Effector memory CD8-positive, alpha-beta T cell (primary cell): ENCODE results near the gene MINDY3.

ENCODE experiments used
- ATAC-seq: fragments of 150-1000 bp; cut with Tn5 transposase; replicated peaks from 2 replicates; pipeline ENCODE4 v1.10.0; 2021; ENCODE audit warnings: mild to moderate bottlenecking, moderate library complexity
- DNase-seq, 3 experiments: peaks; one replicate each; pipeline ENCODE4 v3.0.0; 2021
- H3K27ac Mint-ChIP-seq, 2 donors: one replicate each; pipeline ENCODE4 v1.8.0; 2022; ENCODE audit warnings: mild to moderate bottlenecking in 2 of 2, mixed read lengths in 2 of 2, moderate library complexity in 2 of 2
- H3K27me3 Mint-ChIP-seq, 2 donors: one replicate each; pipeline ENCODE4 v1.8.0; 2022; ENCODE audit warnings: mixed read lengths in 2 of 2
- H3K36me3 Mint-ChIP-seq: one replicate; pipeline ENCODE4 v1.8.0; 2022; ENCODE audit warnings: mild to moderate bottlenecking, moderate library complexity, mixed read lengths; ENCODE audit not compliant: insufficient read depth
- H3K4me1 Mint-ChIP-seq, 2 donors: one replicate each; pipeline ENCODE4 v1.8.0; 2022; ENCODE audit warnings: low read depth in 2 of 2, mixed read lengths in 2 of 2
- H3K4me3 Mint-ChIP-seq, 2 donors: one replicate each; pipeline ENCODE4 v1.8.0; 2022; ENCODE audit warnings: mild to moderate bottlenecking in 2 of 2, mixed read lengths in 2 of 2, moderate library complexity in 2 of 2
- H3K9me3 Mint-ChIP-seq, 2 donors: one replicate each; pipeline ENCODE4 v1.8.0; 2022; ENCODE audit warnings: mixed read lengths in 2 of 2

MINDY3 gene

GRCh38 chr10:15815242-15815885 is 44.9 kb downstream of the MINDY3 start:
- no peaks in the 10 kb centered on the region for H3K9me3 Mint-ChIP-seq
- H3K36me3 Mint-ChIP-seq = peaks cover 22% of the 10 kb centered on the region
- no peak overlapping the region for H3K4me3 Mint-ChIP-seq
- peaks cover 2 to 16% of the 10 kb centered on the region in 2 donors for H3K4me1 Mint-ChIP-seq
- DNase-seq (no peak), ATAC-seq (no peak)
- no peaks in the 10 kb centered on the region for H3K27me3 Mint-ChIP-seq
- H3K27ac Mint-ChIP-seq = peak overlapping the region in 1 of 2 donors; percentile 25

DNA sequence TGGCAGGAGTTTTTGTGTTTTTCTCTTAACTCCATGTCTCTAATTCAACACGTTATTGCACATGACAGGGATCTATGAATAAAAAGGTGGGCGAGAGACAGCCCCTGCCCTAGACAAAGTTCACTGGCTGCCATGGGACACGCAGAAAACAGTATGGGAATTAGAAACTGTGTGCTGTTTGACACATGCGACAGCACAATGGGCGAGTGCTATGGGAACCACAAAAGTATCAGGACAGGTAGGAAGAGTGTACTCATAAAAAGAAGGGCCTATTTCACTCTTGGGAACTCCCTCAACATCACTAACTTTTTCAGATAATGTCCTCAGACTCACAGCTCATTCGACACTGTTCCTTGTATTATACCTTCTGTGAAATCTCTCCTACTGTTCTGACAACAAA is 45.7 kb downstream of the MINDY3 start:
- DNase-seq = no peak
- no peak overlapping the region for H3K27ac Mint-ChIP-seq
- no peak for ATAC-seq
- H3K36me3 Mint-ChIP-seq = peaks cover 24% of the 10 kb centered on the region
- H3K4me1 Mint-ChIP-seq = peaks cover 2 to 16% of the 10 kb centered on the region in 2 donors
- no peaks in the 10 kb centered on the region for H3K9me3 Mint-ChIP-seq
- no peaks in the 10 kb centered on the region for H3K27me3 Mint-ChIP-seq
- no peak overlapping the region for H3K4me3 Mint-ChIP-seq

GRCh38 chr10:15813415-15813814 is 46.9 kb downstream of the MINDY3 start:
- ATAC-seq (no peak), DNase-seq (no peak)
- H3K9me3 Mint-ChIP-seq = no peaks in the 10 kb centered on the region
- no peak overlapping the region for H3K4me3 Mint-ChIP-seq
- H3K27me3 Mint-ChIP-seq = no peaks in the 10 kb centered on the region
- H3K27ac Mint-ChIP-seq = no peak overlapping the region
- H3K36me3 Mint-ChIP-seq = peaks cover 24% of the 10 kb centered on the region
- H3K4me1 Mint-ChIP-seq = peaks cover 0 to 14% of the 10 kb centered on the region in 2 donors

DNA sequence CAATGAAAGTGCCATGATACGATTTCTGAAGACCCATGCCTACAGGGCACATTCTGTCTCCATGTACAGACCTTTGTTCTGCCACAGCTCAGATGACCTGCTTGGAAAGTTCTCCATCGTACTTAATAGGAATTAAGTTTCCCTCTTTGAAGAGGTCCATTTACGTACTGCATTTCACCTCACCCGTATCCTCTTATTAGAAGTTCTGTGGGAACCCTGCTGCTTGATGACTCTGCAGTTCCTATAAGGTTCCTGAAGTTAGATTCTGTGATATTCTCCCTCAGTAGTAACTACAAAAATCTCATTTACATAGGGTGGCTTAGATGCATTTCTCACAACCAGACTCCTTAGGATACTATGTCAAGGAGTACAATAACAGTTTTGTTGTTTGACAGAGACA is 50.9 kb downstream of the MINDY3 start:
- DNase-seq (no peak), ATAC-seq (no peak)
- H3K9me3 Mint-ChIP-seq = no peaks in the 10 kb centered on the region
- H3K4me1 Mint-ChIP-seq = peaks cover 0 to 9% of the 10 kb centered on the region in 2 donors
- H3K36me3 Mint-ChIP-seq = peaks cover 8% of the 10 kb centered on the region
- no peak overlapping the region for H3K4me3 Mint-ChIP-seq
- H3K27me3 Mint-ChIP-seq = no peaks in the 10 kb centered on the region
- H3K27ac Mint-ChIP-seq = no peak overlapping the region

GRCh38 chr10:15808204-15808797 is 52.0 kb downstream of the MINDY3 start:
- ATAC-seq = no peak
- Mint-ChIP-seq H3K4me3 (no peak overlapping the region), H3K36me3 (peaks cover 4% of the 10 kb centered on the region)

GRCh38 chr10:15805395-15806058 is 54.8 kb downstream of the MINDY3 start:
- Mint-ChIP-seq H3K27me3 (no peaks in the 10 kb centered on the region), H3K4me3 (no peak overlapping the region), H3K27ac (peak overlapping the region in 1 of 2 donors; percentile 35), H3K4me1 (peaks cover 0 to 9% of the 10 kb centered on the region in 2 donors), H3K36me3 (peaks cover 7% of the 10 kb centered on the region), H3K9me3 (no peaks in the 10 kb centered on the region)
- ATAC-seq (no peak), DNase-seq (no peak)

More at GRCh38 chr10:15808204-15808797, 52.0 kb downstream of the MINDY3 start:
- H3K9me3 Mint-ChIP-seq = no peaks in the 10 kb centered on the region
- H3K4me1 Mint-ChIP-seq = peaks cover 0 to 9% of the 10 kb centered on the region in 2 donors
- H3K27me3 Mint-ChIP-seq = no peaks in the 10 kb centered on the region
- DNase-seq = no peak
- no peak overlapping the region for H3K27ac Mint-ChIP-seq

DNA sequence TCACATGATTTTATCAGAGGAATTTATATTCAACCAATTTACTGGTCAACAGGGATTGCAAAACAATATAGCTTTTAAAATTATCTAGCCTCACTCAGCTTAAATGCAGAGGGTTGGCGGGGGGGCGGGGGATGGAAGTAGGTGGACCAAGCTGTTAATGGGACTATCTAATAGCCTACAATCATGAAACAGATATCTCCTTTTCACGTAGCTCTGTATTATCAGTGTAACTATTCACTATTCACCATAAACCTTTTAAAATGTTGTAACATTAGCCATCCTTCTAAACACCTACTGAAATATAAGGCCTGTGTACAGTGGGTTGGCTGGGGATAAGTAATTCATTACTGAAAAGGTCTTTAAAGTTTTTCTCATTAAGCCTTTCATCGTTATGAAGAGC is 56.2 kb downstream of the MINDY3 start:
- Mint-ChIP-seq H3K4me3 (no peak overlapping the region), H3K9me3 (no peaks in the 10 kb centered on the region), H3K27ac (no peak overlapping the region), H3K4me1 (peaks cover 0 to 9% of the 10 kb centered on the region in 2 donors), H3K36me3 (peaks cover 7% of the 10 kb centered on the region), H3K27me3 (no peaks in the 10 kb centered on the region)
- ATAC-seq (no peak), DNase-seq (no peak)

DNA sequence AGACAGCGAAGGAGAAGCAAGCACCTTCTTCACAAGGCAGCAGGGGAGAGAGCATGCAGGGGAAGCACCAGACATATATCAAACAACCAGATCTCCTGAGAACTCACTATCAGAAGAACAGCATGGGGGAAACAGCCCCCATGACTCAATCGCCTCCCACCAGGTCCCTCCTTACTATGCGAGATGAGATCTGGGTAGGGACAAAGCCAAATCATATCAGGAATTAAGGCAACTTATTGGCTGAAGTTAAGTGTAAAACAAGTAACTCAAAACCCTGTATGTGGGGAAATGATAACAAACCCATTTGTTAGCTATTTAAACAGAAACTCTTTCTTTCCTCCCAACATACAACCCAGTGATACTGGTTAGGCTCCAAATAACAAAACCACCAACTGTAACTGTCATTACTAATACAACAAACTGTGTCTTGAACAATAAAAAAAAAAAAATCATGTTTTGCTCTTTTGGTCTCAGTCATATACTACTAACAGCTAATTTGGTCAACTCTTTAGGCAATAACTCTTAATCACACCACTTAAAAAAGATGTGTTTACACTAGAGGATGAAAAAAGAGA is 57.8 kb downstream of the MINDY3 start:
- H3K27me3 Mint-ChIP-seq = no peaks in the 10 kb centered on the region
- no peak for ATAC-seq
- DNase-seq = no peak

DNA sequence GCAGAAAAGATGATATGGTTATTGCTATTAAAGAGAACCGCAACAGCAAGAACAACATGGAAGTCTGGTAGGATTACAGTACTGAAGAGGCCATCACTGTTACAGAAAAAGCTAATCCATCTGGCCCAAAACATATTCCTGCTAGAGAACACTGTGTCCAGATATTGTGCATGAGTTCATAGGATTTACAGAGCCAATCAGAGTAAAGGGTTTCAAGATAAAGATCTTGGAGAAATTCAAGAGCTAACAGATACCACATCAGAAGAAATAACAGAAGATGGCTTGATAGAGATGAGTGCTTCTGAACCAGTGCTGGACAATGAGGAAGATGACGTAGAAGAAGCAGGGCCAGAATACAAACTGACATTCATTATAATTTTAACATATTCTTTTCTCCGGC is 58.7 kb downstream of the MINDY3 start:
- no peak for DNase-seq
- H3K4me3 Mint-ChIP-seq = no peak overlapping the region

More for the DNA sequence above, 57.8 kb downstream of the MINDY3 start:
- Mint-ChIP-seq H3K36me3 (peaks cover 7% of the 10 kb centered on the region), H3K4me1 (peaks cover 0 to 9% of the 10 kb centered on the region in 2 donors), H3K4me3 (no peak overlapping the region), H3K9me3 (no peaks in the 10 kb centered on the region), H3K27ac (no peak overlapping the region)

DNA sequence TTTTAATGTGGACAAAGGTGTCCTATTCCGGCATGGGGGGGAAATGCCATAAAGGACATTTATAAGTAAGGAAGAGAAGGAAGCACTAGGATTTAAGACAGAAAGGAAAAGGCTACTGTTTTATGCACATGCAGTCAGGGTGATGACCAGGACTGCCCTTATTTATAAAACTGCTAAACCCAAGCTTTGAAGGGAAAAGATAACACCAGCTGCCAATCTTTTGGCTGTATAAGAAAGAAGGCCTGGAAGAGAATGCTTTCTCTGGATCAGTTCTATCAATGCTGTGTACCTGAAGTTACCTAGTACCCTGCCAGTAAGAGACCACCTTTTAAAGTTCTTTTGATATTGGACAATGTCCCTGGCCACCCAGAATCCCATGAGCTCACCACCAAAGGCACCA is 59.2 kb downstream of the MINDY3 start:
- peaks cover 0 to 11% of the 10 kb centered on the region in 2 donors for H3K4me1 Mint-ChIP-seq
- peaks cover 7% of the 10 kb centered on the region for H3K36me3 Mint-ChIP-seq
- no peak for DNase-seq
- H3K27me3 Mint-ChIP-seq = no peaks in the 10 kb centered on the region
- H3K9me3 Mint-ChIP-seq = no peaks in the 10 kb centered on the region
- no peak overlapping the region for H3K27ac Mint-ChIP-seq
- H3K4me3 Mint-ChIP-seq = no peak overlapping the region
- no peak for ATAC-seq

More for the DNA sequence above, 58.7 kb downstream of the MINDY3 start:
- ATAC-seq = no peak
- Mint-ChIP-seq H3K9me3 (no peaks in the 10 kb centered on the region), H3K27ac (no peak overlapping the region), H3K4me1 (peaks cover 0 to 11% of the 10 kb centered on the region in 2 donors), H3K36me3 (peaks cover 7% of the 10 kb centered on the region), H3K27me3 (no peaks in the 10 kb centered on the region)

DNA sequence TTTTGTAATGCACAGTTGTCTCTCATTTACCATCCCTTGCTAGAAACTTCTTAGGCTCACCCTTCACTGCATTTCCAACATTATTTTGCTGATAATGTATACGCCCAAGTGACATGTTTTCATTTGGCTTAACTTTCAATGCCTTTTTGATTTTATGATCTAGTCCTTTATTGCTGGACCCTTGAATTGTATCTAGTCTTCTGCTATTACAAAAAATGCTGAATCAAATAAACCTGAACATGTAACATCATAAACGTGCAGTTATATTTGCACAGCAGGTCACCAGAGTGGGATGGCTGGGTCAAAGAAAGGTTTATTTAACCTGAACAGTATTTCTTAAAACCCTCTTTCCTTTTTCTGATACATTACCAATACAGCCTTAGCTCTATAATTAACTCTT is 63.0 kb downstream of the MINDY3 start:
- H3K4me1 Mint-ChIP-seq = peaks cover 0 to 11% of the 10 kb centered on the region in 2 donors

DNA sequence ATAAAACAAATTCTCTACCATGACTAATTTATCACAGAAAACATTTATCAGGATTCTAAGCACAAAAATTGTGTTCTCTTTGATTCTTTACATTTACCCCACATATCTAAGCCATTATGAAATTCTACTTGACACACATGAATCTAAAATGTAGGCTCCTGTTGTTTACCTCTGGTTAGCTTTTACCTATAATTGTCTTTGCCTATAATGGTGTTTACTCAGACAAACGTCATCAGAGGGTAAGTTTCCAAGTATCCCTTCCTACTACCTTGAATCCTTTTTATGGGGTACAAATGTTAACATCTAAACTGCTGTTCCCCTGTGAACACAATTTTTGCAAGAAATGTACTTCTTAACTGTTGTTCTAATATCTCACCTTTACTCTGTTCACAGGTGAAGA is 63.5 kb downstream of the MINDY3 start:
- peak overlapping the region in 1 of 2 donors; percentile 20 for H3K27ac Mint-ChIP-seq
- H3K36me3 Mint-ChIP-seq = peaks cover 16% of the 10 kb centered on the region
- H3K9me3 Mint-ChIP-seq = no peaks in the 10 kb centered on the region

More for the DNA sequence above, 63.0 kb downstream of the MINDY3 start:
- Mint-ChIP-seq H3K36me3 (peaks cover 16% of the 10 kb centered on the region), H3K27ac (peak overlapping the region in 1 of 2 donors; percentile 59), H3K27me3 (no peaks in the 10 kb centered on the region), H3K9me3 (no peaks in the 10 kb centered on the region), H3K4me3 (no peak overlapping the region)
- no peak for ATAC-seq
- no peak for DNase-seq

GRCh38 chr10:15796098-15796759 is 64.1 kb downstream of the MINDY3 start:
- no peaks in the 10 kb centered on the region for H3K27me3 Mint-ChIP-seq
- H3K9me3 Mint-ChIP-seq = no peaks in the 10 kb centered on the region
- no peak overlapping the region for H3K4me3 Mint-ChIP-seq
- peak overlapping the region in 1 of 2 donors; percentile 20 for H3K27ac Mint-ChIP-seq
- H3K36me3 Mint-ChIP-seq = peaks cover 18% of the 10 kb centered on the region
- DNase-seq (no peak), ATAC-seq (no peak)
- peaks cover 0 to 14% of the 10 kb centered on the region in 2 donors for H3K4me1 Mint-ChIP-seq

More for the DNA sequence above, 63.5 kb downstream of the MINDY3 start:
- no peaks in the 10 kb centered on the region for H3K27me3 Mint-ChIP-seq
- no peak for ATAC-seq
- peaks cover 0 to 11% of the 10 kb centered on the region in 2 donors for H3K4me1 Mint-ChIP-seq
- no peak for DNase-seq
- H3K4me3 Mint-ChIP-seq = no peak overlapping the region
